HG03159 (cell line): ENCODE results near the gene DNAH7.

ENCODE experiments used
- ATAC-seq: cut with Tn5 transposase; IDR thresholded peaks from one replicate; pipeline ENCODE4 v1.9.1; 2021; ENCODE audit warnings: mild to moderate bottlenecking, moderate library complexity; ENCODE audit not compliant: unreplicated experiment

The DNAH7 gene

GRCh38 chr2:195871326-195871725 is 197.3 kb downstream of the DNAH7 start:
- no peak for ATAC-seq

- ATAC-seq, result no peak
Observed at GRCh38 chr2:195864316-195864715, 204.3 kb downstream of the DNAH7 start.

- no peak for ATAC-seq
Observed at GRCh38 chr2:195863564-195863963, 205.1 kb downstream of the DNAH7 start.

GRCh38 chr2:195863121-195863520 is 205.5 kb downstream of the DNAH7 start:
- no peak for ATAC-seq

GRCh38 chr2:195861821-195862220 is 206.8 kb downstream of the DNAH7 start:
- no peak for ATAC-seq

- ATAC-seq, result no peak
Observed at GRCh38 chr2:195859513-195859912, 209.1 kb downstream of the DNAH7 start.

- ATAC-seq, result no peak
Observed at GRCh38 chr2:195857132-195857531, 211.5 kb downstream of the DNAH7 start.

- no peak for ATAC-seq
Observed at GRCh38 chr2:195850764-195851163, 217.9 kb downstream of the DNAH7 start.

GRCh38 chr2:195848119-195848899 is 220.3 kb downstream of the DNAH7 start:
- ATAC-seq, result no peak

GRCh38 chr2:195842932-195843331 is 225.7 kb downstream of the DNAH7 start:
- no peak for ATAC-seq

- no peak for ATAC-seq
Observed at GRCh38 chr2:195838002-195838401, 230.6 kb downstream of the DNAH7 start.

- ATAC-seq, result no peak
Observed at GRCh38 chr2:195836002-195836401, 232.6 kb downstream of the DNAH7 start.

GRCh38 chr2:195834836-195835235 is 233.8 kb downstream of the DNAH7 start:
- ATAC-seq, result no peak

GRCh38 chr2:195830968-195831950 is 237.4 kb downstream of the DNAH7 start:
- ATAC-seq, result no peak

- ATAC-seq, result no peak
Observed at GRCh38 chr2:195824478-195824877, 244.2 kb downstream of the DNAH7 start.

GRCh38 chr2:195823206-195823605 is 245.4 kb downstream of the DNAH7 start:
- no peak for ATAC-seq

GRCh38 chr2:195821566-195821932 is 247.1 kb downstream of the DNAH7 start:
- no peak for ATAC-seq

GRCh38 chr2:195820867-195821565 is 247.6 kb downstream of the DNAH7 start:
- no peak for ATAC-seq

- no peak for ATAC-seq
Observed at GRCh38 chr2:195820373-195820772, 248.3 kb downstream of the DNAH7 start.

GRCh38 chr2:195819276-195819675 is 249.4 kb downstream of the DNAH7 start:
- no peak for ATAC-seq

- no peak for ATAC-seq
Observed at GRCh38 chr2:195818526-195818925, 250.1 kb downstream of the DNAH7 start.
